Left kidney (tissue), 2 donors: ENCODE data around the gene SNX27. TPM values are rescaled to one million over a fixed set of nuclear protein-coding genes. Genes with fewer than 3 reads are reported as not detected.
"Not testable (repeated sequence)": the region's sequence is repeated elsewhere in the genome, so short reads cannot be mapped to it uniquely, and the experiment has no call there.

ENCODE experiments used
- DNase-seq: peaks from one replicate; pipeline ENCODE4 v3.0.0-alpha.2; 2013
- polyA plus RNA-seq: library from polyadenylated mRNA; unstranded; fragments of 120-200 nt; gene quantifications from one replicate; pipeline ENCODE4 v1.2.1, GENCODE V29; 2013; ENCODE audit not compliant: insufficient read length

SNX27 gene
- polyA plus RNA-seq, 1 donor = 29.5 TPM

GRCh38 chr1:151720974-151721787 is 109.3 kb downstream of the SNX27 start, which contains the start of gene RIIAD1:
Gene RIIAD1 (plus strand): TSS chr1:151721522. CDS start chr1:151721537, 15 bp downstream.
- DNase-seq = no peak

GRCh38 chr1:151721788-151722510 is 110.1 kb downstream of the SNX27 start:
- DNase-seq = no peak

GRCh38 chr1:151723726-151724370 is 112.0 kb downstream of the SNX27 start:
- no peak for DNase-seq

GRCh38 chr1:151728151-151729054 is 116.6 kb downstream of the SNX27 start:
- DNase-seq = no peak

GRCh38 chr1:151729157-151729965 is 117.5 kb downstream of the SNX27 start:
- DNase-seq = no peak

GRCh38 chr1:151729966-151730291 is 118.1 kb downstream of the SNX27 start:
- DNase-seq = no peak

GRCh38 chr1:151733126-151733525 is 121.3 kb downstream of the SNX27 start:
- no peak for DNase-seq

- DNase-seq = not testable (repeated sequence)
Measured at GRCh38 chr1:151733995-151734394, 122.1 kb downstream of the SNX27 start.

- DNase-seq = no peak
Measured at GRCh38 chr1:151737026-151737425, 125.2 kb downstream of the SNX27 start.

GRCh38 chr1:151737479-151737878 is 125.6 kb downstream of the SNX27 start:
- DNase-seq = no peak

GRCh38 chr1:151739590-151740355 is 127.9 kb downstream of the SNX27 start:
- no peak for DNase-seq

- no peak for DNase-seq
Measured at GRCh38 chr1:151741516-151741915, 129.7 kb downstream of the SNX27 start.

Other genes with a start within 250 kb of the SNX27 start
- gene SELENBP1, start 239.3 kb upstream of the SNX27 start, polyA plus RNA-seq = 50.4 TPM
- gene PSMB4, start 212.5 kb upstream of the SNX27 start, polyA plus RNA-seq = 237 TPM
- gene POGZ, start 152.6 kb upstream of the SNX27 start, polyA plus RNA-seq = 162 TPM
- gene CGN, start 100.7 kb upstream of the SNX27 start, polyA plus RNA-seq = 55.6 TPM
- gene TUFT1, start 71.7 kb upstream of the SNX27 start, polyA plus RNA-seq = 10.5 TPM
- 0.33 TPM for gene CELF3, start 104.8 kb downstream of the SNX27 start, polyA plus RNA-seq
- gene RIIAD1, start 109.5 kb downstream of the SNX27 start, polyA plus RNA-seq = 0.43 TPM
- 124 TPM for gene MRPL9, start 151.4 kb downstream of the SNX27 start, polyA plus RNA-seq
- 8.8 TPM for gene TDRKH, start 178.4 kb downstream of the SNX27 start, polyA plus RNA-seq
- not detected for gene LINGO4, start 193.4 kb downstream of the SNX27 start, polyA plus RNA-seq
- 0.80 TPM for gene RORC, start 219.8 kb downstream of the SNX27 start, polyA plus RNA-seq
- gene C2CD4D, start 227.8 kb downstream of the SNX27 start, polyA plus RNA-seq = 0.20 TPM
- 0.52 TPM for gene THEM5, start 241.7 kb downstream of the SNX27 start, polyA plus RNA-seq